PC-9 (cell line): ENCODE measurements around the gene UCP2. TPM values are rescaled to one million over a fixed set of nuclear protein-coding genes. Genes with fewer than 3 reads are reported as not detected.

ENCODE experiments used
- BruUV-seq: library from RNA; stranded (reverse); fragments of 400-500 nt; replicated peaks from 2 replicates; lab custom pipeline; 2021; lab: Mats Ljungman, UMichigan
- CTCF ChIA-PET: fragments of 300-600 bp; sonication (Branson Sonifier 250); formaldehyde crosslinking; loops from one replicate; lab custom pipeline; 2022; ENCODE audit warnings: antibody characterized with exemption; lab: Charles Lee
- POLR2A ChIA-PET: fragments of 300-600 bp; sonication (Branson Sonifier 250); formaldehyde crosslinking; loops from one replicate; lab custom pipeline; 2022; ENCODE audit warnings: antibody characterized with exemption; ENCODE audit not compliant: unreplicated experiment; lab: Charles Lee
- DNase-seq, 2 experiments: peaks; one replicate each; pipeline versions ENCODE4 v3.0.0 to v3.0.0-alpha.2; 2015 to 2022; ENCODE audit warnings: mixed read lengths in 1 of 2
- H2AFZ ChIP-seq: fragments of 200-600 bp; sonication (generic); 2 replicates; pipeline ENCODE4 v1.8.1; 2017; ENCODE audit warnings: antibody characterized with exemption
- H3F3A ChIP-seq: fragments of 200-600 bp; sonication (generic); 2 replicates; pipeline ENCODE4 v1.8.1; 2017; ENCODE audit warnings: antibody characterized with exemption, mild to moderate bottlenecking, low read depth; ENCODE audit not compliant: insufficient read depth
- H3K27ac ChIP-seq: fragments of 200-600 bp; sonication (generic); 2 replicates; pipeline ENCODE4 v1.6.1; 2016; ENCODE audit warnings: mixed run types
- H3K27me3 ChIP-seq: fragments of 200-600 bp; sonication (generic); 2 replicates; pipeline ENCODE4 v1.6.1; 2016; ENCODE audit warnings: low read depth, mixed run types; ENCODE audit not compliant: insufficient read depth
- H3K36me3 ChIP-seq: fragments of 200-600 bp; sonication (generic); 2 replicates; pipeline ENCODE4 v1.6.1; 2016; ENCODE audit warnings: low read depth, mixed run types
- H3K4me1 ChIP-seq: fragments of 200-600 bp; sonication (generic); replicated peaks from 2 replicates; pipeline ENCODE4 v1.6.1; 2016; ENCODE audit warnings: mixed run types; ENCODE audit not compliant: insufficient read depth
- H3K4me2 ChIP-seq: fragments of 200-600 bp; sonication (generic); 2 replicates; pipeline ENCODE4 v1.6.1; 2017; ENCODE audit warnings: mixed run types
- H3K4me3 ChIP-seq: fragments of 200-600 bp; sonication (generic); 2 replicates; pipeline ENCODE4 v1.6.1; 2016; ENCODE audit warnings: mixed run types
- H3K79me2 ChIP-seq: fragments of 200-600 bp; sonication (generic); 2 replicates; pipeline ENCODE4 v1.6.1; 2017; ENCODE audit warnings: low read depth, mixed run types
- H3K9me2 ChIP-seq: fragments of 200-600 bp; sonication (generic); 2 replicates; pipeline ENCODE4 v1.8.1; 2017; ENCODE audit warnings: mild to moderate bottlenecking; ENCODE audit not compliant: insufficient read depth
- H3K9me3 ChIP-seq: fragments of 200-600 bp; sonication (generic); 2 replicates; pipeline ENCODE4 v1.8.1; 2016; ENCODE audit warnings: low read depth; ENCODE audit not compliant: insufficient read depth
- H4K20me1 ChIP-seq: fragments of 200-600 bp; sonication (generic); 2 replicates; pipeline ENCODE4 v1.8.1; 2017; ENCODE audit not compliant: insufficient read depth
- CTCF ChIP-seq: fragments of 200-600 bp; sonication (generic); conservative IDR thresholded peaks from 2 replicates; pipeline ENCODE4 v1.6.1; 2017; ENCODE audit warnings: mixed run types, antibody characterized with exemption, mild to moderate bottlenecking, moderate library complexity
- EZH2 ChIP-seq: fragments of 200-600 bp; sonication (generic); IDR thresholded peaks from 2 replicates; pipeline ENCODE4 v1.8.0; 2017; ENCODE audit warnings: antibody characterized with exemption, low read depth
- intact Hi-C: fragments of 100-400 bp; cut with micrococcal nuclease; formaldehyde crosslinking; loops from one replicate; pipeline ENCODE4 v1.10.0; 2022; ENCODE audit not compliant: unreplicated experiment
- total RNA-seq: library from RNA; stranded (reverse); gene quantifications from 2 replicates; pipeline ENCODE4 v1.2.3, GENCODE V29; 2021

UCP2 gene
- total RNA-seq, 1 experiment from 2014 or later, result 27.2 TPM

- POLR2A ChIA-PET, result no interaction called here
- no peak overlapping the region for H3K4me2 ChIP-seq
- H3K4me1 ChIP-seq, result peaks cover 15% of the 10 kb centered on the region
- no peaks in the 10 kb centered on the region for H3K27me3 ChIP-seq
- H3K9me2 ChIP-seq, result no peaks in the 10 kb centered on the region
- no peaks in the 10 kb centered on the region for H3K79me2 ChIP-seq
- H3F3A ChIP-seq, result peaks cover 11% of the 10 kb centered on the region; the same call in 1 of the 2 replicates
- no TSS peak for BruUV-seq
- intact Hi-C loops, result no loop called here
- DNase-seq, result peak in 1 of 2 experiments; percentile 0
- CTCF ChIA-PET, result no interaction called here
- no peak overlapping the region for H3K4me3 ChIP-seq
- TF ChIP-seq CTCF (no peak), EZH2 (no peak)
- no peaks in the 10 kb centered on the region for H4K20me1 ChIP-seq
- H2AFZ ChIP-seq, result no peak overlapping the region
- no peaks in the 10 kb centered on the region for H3K36me3 ChIP-seq
- H3K27ac ChIP-seq, result no peak overlapping the region
- no peaks in the 10 kb centered on the region for H3K9me3 ChIP-seq
These were observed 24.8 kb downstream of the UCP2 start for GRCh38 chr11:73957654-73958361.

- CTCF ChIA-PET, result interaction anchor here (0.6 to 0.7 kb wide), 2 partner anchors 118 to 652 kb away, joined by 4 to 6 read pairs; no protein-coding TSS in a partner anchor
- Histone ChIP-seq H3K27ac (no peak overlapping the region), H2AFZ (no peak overlapping the region), H3K4me2 (no peak overlapping the region), H3K4me1 (peaks cover 15% of the 10 kb centered on the region), H3F3A (peaks cover 11% of the 10 kb centered on the region; the same call in 1 of the 2 replicates), H3K36me3 (no peaks in the 10 kb centered on the region), H3K27me3 (no peaks in the 10 kb centered on the region), H4K20me1 (no peaks in the 10 kb centered on the region), H3K79me2 (no peaks in the 10 kb centered on the region), H3K4me3 (no peak overlapping the region), H3K9me2 (no peaks in the 10 kb centered on the region), H3K9me3 (no peaks in the 10 kb centered on the region)
- BruUV-seq, result no TSS peak
- POLR2A ChIA-PET, result no interaction called here
- no peak for DNase-seq
- intact Hi-C loops, result no loop called here
- no peak for TF ChIP-seq CTCF
- no peak for TF ChIP-seq EZH2
These were observed 25.6 kb downstream of the UCP2 start for GRCh38 chr11:73956876-73957653.

GRCh38 chr11:73951797-73952196, 30.8 kb downstream of the UCP2 start:
- TF ChIP-seq EZH2 (no peak), CTCF (no peak)

More at GRCh38 chr11:73951797-73952196, 30.8 kb downstream of the UCP2 start:
- H3K27ac ChIP-seq, result no peak overlapping the region
- no peak overlapping the region for H3K4me3 ChIP-seq
- no TSS peak for BruUV-seq
- no peaks in the 10 kb centered on the region for H3K27me3 ChIP-seq
- DNase-seq, result peak in 1 of 2 experiments; percentile 28
- ChIA-PET POLR2A (no interaction called here), CTCF (no interaction called here)
- intact Hi-C loops, result no loop called here
- peaks cover 14% of the 10 kb centered on the region for H3K4me1 ChIP-seq
- peaks cover 11% of the 10 kb centered on the region; the same call in 1 of the 2 replicates for H3F3A ChIP-seq
- no peaks in the 10 kb centered on the region for H3K9me3 ChIP-seq
- no peaks in the 10 kb centered on the region for H3K36me3 ChIP-seq
- no peaks in the 10 kb centered on the region for H3K79me2 ChIP-seq
- H2AFZ ChIP-seq, result no peak overlapping the region
- no peak overlapping the region for H3K4me2 ChIP-seq
- no peaks in the 10 kb centered on the region for H3K9me2 ChIP-seq
- H4K20me1 ChIP-seq, result no peaks in the 10 kb centered on the region
